Activated naive CD4-positive, alpha-beta T cell treated with anti-CD3 and anti-CD28 coated beads, Interleukin-2, amount 50 U/mL, for 16 hours (primary cell): Measurements from ENCODE around the gene GLRX2.
A peak's percentile ranks its signal among the peaks of the same experiment; 100 is the strongest.

Experiments
- DNase-seq: peaks from one replicate; pipeline ENCODE4 v3.0.0-alpha.2; 2020

Gene GLRX2

GRCh38 chr1:193111641-193112090, 6.5 kb upstream of the GLRX2 start:
- DNase-seq: no peak

GRCh38 chr1:193110864-193111263, 5.7 kb upstream of the GLRX2 start:
- no peak for DNase-seq

GRCh38 chr1:193110246-193110645, 5.0 kb upstream of the GLRX2 start:
- DNase-seq: no peak

GRCh38 chr1:193109619-193110018, 4.4 kb upstream of the GLRX2 start:
- DNase-seq: no peak

GRCh38 chr1:193108471-193108870, 3.3 kb upstream of the GLRX2 start:
- DNase-seq: no peak

- DNase-seq: no peak
Measured at GRCh38 chr1:193105821-193106177, 585 bp upstream of the GLRX2 start.

GRCh38 chr1:193104502-193104906, 710 bp downstream of the GLRX2 start:
- peak; percentile 17 for DNase-seq

GRCh38 chr1:193103759-193104501, 1.3 kb downstream of the GLRX2 start:
- DNase-seq: no peak

GRCh38 chr1:193102662-193103061, 2.6 kb downstream of the GLRX2 start:
- no peak for DNase-seq

- DNase-seq: no peak
Measured at GRCh38 chr1:193094112-193094511, 11.1 kb downstream of the GLRX2 start.

- no peak for DNase-seq
Measured at GRCh38 chr1:193090865-193091264, 14.3 kb downstream of the GLRX2 start.

GRCh38 chr1:193087893-193088292, 17.3 kb downstream of the GLRX2 start:
- DNase-seq: no peak

- no peak for DNase-seq
Measured at GRCh38 chr1:193086342-193086741, 18.9 kb downstream of the GLRX2 start.

- no peak for DNase-seq
Measured at GRCh38 chr1:193085263-193085662, 20.0 kb downstream of the GLRX2 start.

- DNase-seq: no peak
Measured at GRCh38 chr1:193083365-193084088, 21.7 kb downstream of the GLRX2 start.

GRCh38 chr1:193079187-193079586, 26.0 kb downstream of the GLRX2 start:
- DNase-seq: no peak

- DNase-seq: no peak
Measured at GRCh38 chr1:193077991-193078390, 27.2 kb downstream of the GLRX2 start.

GRCh38 chr1:193070942-193071341, 34.3 kb downstream of the GLRX2 start:
- DNase-seq: no peak

- no peak for DNase-seq
Measured at GRCh38 chr1:193070386-193070753, 34.8 kb downstream of the GLRX2 start.

GRCh38 chr1:193069748-193070385, 35.3 kb downstream of the GLRX2 start:
- no peak for DNase-seq

GRCh38 chr1:193068013-193068412, 37.2 kb downstream of the GLRX2 start:
- DNase-seq: no peak

GRCh38 chr1:193066606-193067005, 38.6 kb downstream of the GLRX2 start:
- DNase-seq: no peak

GRCh38 chr1:193065954-193066353, 39.3 kb downstream of the GLRX2 start:
- DNase-seq: no peak
